ENCODE data around the gene HIVEP3. TPM values are rescaled to one million over a fixed set of nuclear protein-coding genes. Genes with fewer than 3 reads are reported as not detected.
A peak's percentile ranks its signal among the peaks of the same experiment; 100 is the strongest.

HIVEP3 gene
- total RNA-seq, 8 experiments from 2014 or later = 3.1 to 8.0 (median 4.6) TPM

DNA sequence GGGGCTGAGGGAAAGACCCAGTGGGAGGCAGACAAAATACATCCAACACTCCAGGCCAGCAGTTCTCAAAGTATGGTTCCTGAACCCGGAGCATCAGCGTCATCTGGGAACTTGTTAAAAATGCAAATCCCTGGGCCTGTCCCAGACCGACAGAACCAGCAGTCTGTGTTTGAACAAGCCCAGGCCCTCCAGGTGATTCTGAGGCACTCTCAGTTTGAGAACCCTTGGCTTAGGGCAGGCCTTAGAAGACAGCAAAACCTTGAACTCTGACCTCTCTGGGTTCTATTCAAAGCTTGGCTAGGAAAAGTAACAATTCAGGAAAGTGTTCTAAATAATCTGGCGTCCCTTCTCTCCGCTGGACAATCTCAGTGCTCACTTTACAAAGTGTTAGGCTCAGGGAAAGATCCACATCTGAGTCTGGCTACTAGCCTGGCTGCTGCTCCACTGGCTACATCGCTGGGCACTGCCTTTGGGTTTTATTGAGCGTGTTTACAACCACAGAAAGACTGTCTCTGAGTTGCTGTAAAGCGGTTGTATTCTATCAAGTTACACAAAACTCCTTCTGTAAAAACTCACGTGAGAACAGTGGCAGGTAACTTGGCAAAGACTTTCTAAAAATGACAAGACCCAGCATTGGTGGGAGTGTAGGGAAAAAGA is 166.1 kb downstream of the HIVEP3 start:
- Histone ChIP-seq H3K27ac (no peak overlapping the region), H3K4me1 (replicated peaks in 1 of 2) (peaks cover 5 to 12% of the 10 kb centered on the region in 2 donors), H3K4me3 (no peak overlapping the region)
- 73 to 95% (median 88%) methylated on average over 2 to 9 of the region's 9 CpGs; no CpG with 5 or more reads in 2 of the 10 experiments for WGBS, 10 experiments
- in situ Hi-C loops (cut with MboI; ENCODE audit: low pct_unique_long_range_greater_than_20kb in 2 of 9, low sequenced_read_pairs in 9 of 9, unreplicated experiment in 9 of 9) = no loop called here
- ATAC-seq (replicated peaks in 6 of 8) = no peak

DNA sequence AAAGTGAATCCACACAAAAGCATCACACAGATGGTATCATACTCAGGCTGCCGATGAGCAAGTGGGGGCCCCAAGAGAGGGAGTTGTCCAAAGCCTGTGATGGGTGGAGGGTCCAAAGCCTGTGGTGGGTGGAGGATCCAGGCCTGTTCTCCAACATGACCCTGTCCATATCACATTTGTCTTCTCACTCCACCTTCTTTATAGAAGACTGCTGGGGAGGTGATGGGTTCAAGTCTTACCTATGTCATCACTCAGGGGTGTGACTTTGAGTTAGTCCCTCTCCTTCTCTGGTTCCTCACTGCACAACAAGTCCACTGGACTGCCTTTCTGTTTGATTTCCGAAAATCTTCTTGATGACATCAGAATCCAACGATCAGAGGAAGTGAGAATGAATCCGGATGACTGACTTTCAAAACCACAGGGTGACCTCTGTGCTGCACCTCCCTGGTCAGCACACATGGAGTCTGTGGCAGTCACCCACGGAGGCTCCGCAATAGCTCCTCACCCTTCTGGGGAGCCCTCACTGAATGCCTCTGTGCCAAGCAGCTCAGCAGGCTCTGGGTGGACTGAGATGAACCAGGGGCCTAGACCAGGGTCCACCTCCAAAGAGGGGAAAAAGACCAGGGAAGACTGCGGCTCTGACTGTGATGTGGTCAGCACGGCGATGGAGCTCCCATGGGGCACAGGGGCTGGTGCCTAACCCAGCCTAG is 166.8 kb downstream of the HIVEP3 start:
- WGBS, 10 experiments = 39 to 98% (median 85%) methylated on average over 1 to 9 of the region's 9 CpGs; no CpG with 5 or more reads in 4 of the 10 experiments
- ATAC-seq (replicated peaks in 6 of 8) = peak in 4 of 8 experiments; percentile 8 to 34 (median 34)
- in situ Hi-C loops (cut with MboI; ENCODE audit: low pct_unique_long_range_greater_than_20kb in 2 of 9, low sequenced_read_pairs in 9 of 9, unreplicated experiment in 9 of 9) = no loop called here
- H3K27ac ChIP-seq = no peak overlapping the region
- no peak overlapping the region for H3K4me3 ChIP-seq
- peaks cover 5 to 12% of the 10 kb centered on the region in 2 donors for H3K4me1 ChIP-seq (replicated peaks in 1 of 2)

DNA sequence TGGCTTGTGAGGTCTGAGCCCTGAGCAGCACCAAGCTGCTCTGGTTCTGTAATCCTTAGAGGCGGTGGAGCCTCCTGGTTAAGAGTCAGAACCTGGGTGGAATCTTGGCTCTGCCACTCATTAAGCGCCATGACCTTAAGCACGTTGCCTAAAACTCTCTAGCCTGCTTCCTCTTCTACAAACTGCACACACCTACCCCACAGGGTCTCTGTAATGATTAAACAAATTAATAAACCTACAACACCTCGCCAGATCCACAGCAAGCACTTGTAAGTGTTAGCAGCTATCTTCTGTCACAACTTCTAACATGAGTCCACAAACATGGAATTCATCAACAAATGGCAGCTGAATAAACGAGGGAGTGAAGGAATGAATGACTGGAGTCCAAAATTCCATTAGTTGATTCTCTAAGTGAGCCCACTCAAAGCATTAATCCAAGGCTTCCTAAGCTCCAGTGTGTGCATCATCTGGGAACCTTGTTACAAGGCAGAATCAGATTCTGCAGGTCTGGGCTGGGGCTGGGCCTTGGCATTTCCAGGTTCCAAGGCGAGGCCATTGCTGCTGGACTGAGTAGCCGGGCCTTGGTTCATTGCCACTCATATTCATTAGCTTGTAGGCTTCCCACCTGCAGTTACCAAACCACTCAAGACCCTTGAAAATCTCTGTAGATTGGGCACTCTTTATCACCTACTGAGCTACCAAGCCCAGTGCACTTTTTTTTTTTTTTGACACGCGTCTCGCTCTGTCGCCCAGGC is 168.6 kb downstream of the HIVEP3 start:
- in situ Hi-C loops (cut with MboI; ENCODE audit: low pct_unique_long_range_greater_than_20kb in 2 of 9, low sequenced_read_pairs in 9 of 9, unreplicated experiment in 9 of 9) = no loop called here
- no peak for ATAC-seq (replicated peaks in 6 of 8)
- H3K4me3 ChIP-seq = no peak overlapping the region
- no peak overlapping the region for H3K27ac ChIP-seq
- peaks cover 5 to 26% of the 10 kb centered on the region in 2 donors for H3K4me1 ChIP-seq (replicated peaks in 1 of 2)
- WGBS, 10 experiments = 18 to 79% (median 56%) methylated on average over 1 to 8 of the region's 11 CpGs; no CpG with 5 or more reads in 1 of the 10 experiments

DNA sequence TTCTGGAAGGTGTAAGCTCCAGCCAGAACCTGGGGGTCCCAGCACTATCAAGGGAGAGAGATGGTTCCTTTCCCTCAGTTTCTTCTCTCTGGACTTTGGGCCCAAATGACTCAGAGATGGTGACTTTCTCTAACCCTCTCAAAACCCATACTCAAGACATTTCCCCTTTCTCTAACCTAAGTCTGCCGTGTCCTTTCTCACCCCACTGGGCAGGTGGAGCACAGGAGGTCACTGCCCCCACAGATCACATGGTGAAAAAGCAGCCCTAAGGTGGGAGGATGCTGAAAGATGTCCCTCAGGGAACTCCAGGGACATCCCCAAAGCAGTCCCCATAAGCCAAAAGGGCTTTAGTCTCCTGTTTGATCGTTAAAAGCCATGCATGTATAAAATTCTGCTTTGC is 173.7 kb downstream of the HIVEP3 start:
- peaks cover 16 to 29% of the 10 kb centered on the region in 2 donors for H3K4me1 ChIP-seq (replicated peaks in 1 of 2)
- WGBS, 10 experiments = 14 to 100% (median 80%) methylated on average over 1 to 2 of the region's 2 CpGs; no CpG with 5 or more reads in 5 of the 10 experiments
- ATAC-seq (replicated peaks in 6 of 8) = no peak
- H3K4me3 ChIP-seq = no peak overlapping the region
- no peak overlapping the region for H3K27ac ChIP-seq
- in situ Hi-C loops (cut with MboI; ENCODE audit: low pct_unique_long_range_greater_than_20kb in 2 of 9, low sequenced_read_pairs in 9 of 9, unreplicated experiment in 9 of 9) = no loop called here

DNA sequence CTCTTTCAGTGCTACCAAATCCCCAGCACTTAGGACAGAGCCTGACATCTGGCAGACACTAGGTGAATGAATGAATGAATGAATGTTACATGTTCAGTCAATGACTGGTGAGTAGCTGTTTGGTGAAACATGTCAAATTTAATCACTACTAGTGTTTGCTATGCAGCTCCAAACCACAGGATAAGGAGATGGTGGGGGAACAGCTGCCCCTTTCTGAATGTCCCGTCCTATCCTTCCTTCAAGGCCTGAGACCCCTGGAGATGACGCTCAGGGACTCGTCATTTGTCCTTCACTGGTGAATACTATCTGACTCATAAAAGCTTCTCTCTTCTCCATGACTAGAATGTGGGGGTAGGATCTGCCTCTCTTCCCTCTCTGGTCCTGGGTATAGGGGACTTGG is 175.4 kb downstream of the HIVEP3 start:
- Histone ChIP-seq H3K27ac (no peak overlapping the region), H3K4me1 (replicated peaks in 1 of 2) (peaks cover 16 to 29% of the 10 kb centered on the region in 2 donors), H3K4me3 (no peak overlapping the region)
- 13 to 100% (median 80%) methylated on average over 1 to 3 of the region's 3 CpGs; no CpG with 5 or more reads in 3 of the 10 experiments for WGBS, 10 experiments
- ATAC-seq (replicated peaks in 6 of 8) = no peak
- in situ Hi-C loops (cut with MboI; ENCODE audit: low pct_unique_long_range_greater_than_20kb in 2 of 9, low sequenced_read_pairs in 9 of 9, unreplicated experiment in 9 of 9) = no loop called here

DNA sequence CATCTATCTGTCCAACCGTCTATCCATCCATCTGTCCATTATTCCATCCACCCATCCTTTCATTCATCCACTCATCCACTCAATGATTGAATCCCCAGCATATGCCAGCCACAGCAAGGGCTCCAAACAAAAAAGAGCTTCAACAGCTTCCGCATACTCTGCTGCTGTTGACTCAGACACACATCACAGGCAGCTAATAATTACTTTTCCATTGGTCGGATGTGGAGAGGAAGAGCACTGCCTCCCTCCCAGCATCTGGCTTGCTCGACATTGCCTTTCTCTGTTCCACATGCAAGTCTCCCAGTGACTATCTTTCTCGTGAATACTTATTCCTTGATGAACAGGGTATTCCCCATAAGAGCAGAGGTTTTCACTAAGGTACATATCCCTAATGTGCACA is 176.5 kb downstream of the HIVEP3 start:
- no peak overlapping the region for H3K27ac ChIP-seq
- H3K4me1 ChIP-seq (replicated peaks in 1 of 2) = peaks cover 16 to 29% of the 10 kb centered on the region in 2 donors
- in situ Hi-C loops (cut with MboI; ENCODE audit: low pct_unique_long_range_greater_than_20kb in 2 of 9, low sequenced_read_pairs in 9 of 9, unreplicated experiment in 9 of 9) = no loop called here
- 0 to 70% (median 51%) methylated on average over 1 to 5 of the region's 5 CpGs for WGBS, 10 experiments
- peak in 7 of 8 experiments; percentile 82 to 95 (median 89) for ATAC-seq (replicated peaks in 6 of 8)
- no peak overlapping the region for H3K4me3 ChIP-seq

DNA sequence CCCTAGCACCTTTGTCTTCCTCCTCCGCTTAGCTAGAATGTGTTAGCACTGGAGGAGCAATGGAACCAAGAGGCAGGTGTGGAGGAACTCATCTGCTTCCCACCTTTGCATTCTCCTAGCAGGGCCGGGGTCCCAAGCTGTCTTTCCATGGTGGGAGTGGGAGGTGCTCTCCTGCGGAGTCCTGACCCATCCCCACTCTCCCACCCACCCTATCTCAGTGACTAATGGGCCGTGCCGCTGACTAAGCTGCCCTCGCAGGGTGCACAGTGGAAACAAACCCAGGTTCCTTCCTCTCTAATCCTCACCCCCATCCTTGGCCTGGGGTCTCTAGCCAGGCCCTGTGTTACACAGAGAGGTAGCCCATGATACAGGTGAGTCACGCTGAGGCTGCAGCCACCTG is 177.5 kb downstream of the HIVEP3 start:
- in situ Hi-C loops (cut with MboI; ENCODE audit: low pct_unique_long_range_greater_than_20kb in 2 of 9, low sequenced_read_pairs in 9 of 9, unreplicated experiment in 9 of 9) = no loop called here
- WGBS, 10 experiments = 20 to 100% (median 97%) methylated on average over 1 to 3 of the region's 7 CpGs; no CpG with 5 or more reads in 2 of the 10 experiments
- H3K4me1 ChIP-seq (replicated peaks in 1 of 2) = peaks cover 17 to 25% of the 10 kb centered on the region in 2 donors
- peak overlapping the region in 1 of 2 donors; percentile 45 for H3K27ac ChIP-seq
- no peak overlapping the region for H3K4me3 ChIP-seq
- ATAC-seq (replicated peaks in 6 of 8) = peak in 3 of 8 experiments; percentile 6 to 37 (median 32)

DNA sequence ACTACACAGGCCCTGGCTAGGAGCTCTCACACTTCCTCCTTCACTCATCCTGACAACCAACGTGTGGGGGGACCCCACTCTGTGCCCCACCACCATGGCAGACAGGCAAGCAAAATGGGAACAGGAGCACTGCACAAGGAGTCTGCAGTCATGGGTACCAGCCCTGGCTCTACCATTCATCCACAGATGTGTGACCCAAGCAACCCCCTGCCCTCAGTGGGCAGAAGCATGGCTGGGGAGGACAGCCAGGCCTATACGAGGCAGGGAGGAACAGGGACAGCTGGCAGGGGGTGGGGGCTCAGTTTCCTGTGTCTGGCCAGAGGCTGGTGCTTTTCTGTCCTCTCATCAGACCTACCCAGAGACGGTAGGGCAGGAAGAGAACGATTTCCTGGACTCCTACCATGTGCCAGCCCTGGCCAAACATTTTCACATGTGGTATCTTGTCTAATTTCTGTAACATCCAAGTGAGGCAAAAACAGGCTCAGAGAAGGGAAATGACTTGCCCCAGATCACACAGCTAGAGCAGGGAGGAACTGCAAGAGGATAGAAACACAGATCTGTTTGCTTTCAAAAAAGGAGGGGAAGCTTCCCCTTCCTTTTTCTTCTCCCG is 178.0 kb downstream of the HIVEP3 start:
- in situ Hi-C loops (cut with MboI; ENCODE audit: low pct_unique_long_range_greater_than_20kb in 2 of 9, low sequenced_read_pairs in 9 of 9, unreplicated experiment in 9 of 9) = no loop called here

DNA sequence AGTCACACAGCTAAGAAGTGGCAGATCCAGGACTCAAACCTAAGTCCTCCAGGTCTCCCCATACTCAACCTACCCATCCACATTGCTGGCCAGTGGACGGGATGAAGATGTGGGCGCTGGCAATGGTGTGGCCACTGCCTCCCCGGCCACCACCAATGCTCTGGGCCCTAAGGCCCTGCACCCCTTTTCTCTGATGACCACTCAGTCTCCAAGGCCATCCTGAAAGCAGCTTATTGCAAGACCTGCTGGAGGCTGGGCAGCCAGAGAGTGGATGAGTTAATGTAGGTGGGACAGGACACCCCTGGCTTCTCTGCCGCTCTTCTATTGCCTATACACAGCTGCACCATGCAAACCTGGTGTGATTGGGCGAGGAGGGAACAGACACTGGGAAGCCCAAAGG is 178.7 kb downstream of the HIVEP3 start:
- in situ Hi-C loops (cut with MboI; ENCODE audit: low pct_unique_long_range_greater_than_20kb in 2 of 9, low sequenced_read_pairs in 9 of 9, unreplicated experiment in 9 of 9) = no loop called here
- H3K4me1 ChIP-seq (replicated peaks in 1 of 2) = peaks cover 26 to 29% of the 10 kb centered on the region in 2 donors
- no peak overlapping the region for H3K27ac ChIP-seq
- 90 to 100% (median 94%) methylated on average over 1 to 5 of the region's 5 CpGs; no CpG with 5 or more reads in 4 of the 10 experiments for WGBS, 10 experiments
- no peak for ATAC-seq (replicated peaks in 6 of 8)
- H3K4me3 ChIP-seq = no peak overlapping the region

More for the DNA sequence above, 178.0 kb downstream of the HIVEP3 start:
- Histone ChIP-seq H3K27ac (no peak overlapping the region), H3K4me1 (replicated peaks in 1 of 2) (peaks cover 22 to 26% of the 10 kb centered on the region in 2 donors), H3K4me3 (no peak overlapping the region)
- ATAC-seq (replicated peaks in 6 of 8) = no peak
- 0 to 71% (median 43%) methylated on average over 1 to 4 of the region's 5 CpGs; no CpG with 5 or more reads in 2 of the 10 experiments for WGBS, 10 experiments

DNA sequence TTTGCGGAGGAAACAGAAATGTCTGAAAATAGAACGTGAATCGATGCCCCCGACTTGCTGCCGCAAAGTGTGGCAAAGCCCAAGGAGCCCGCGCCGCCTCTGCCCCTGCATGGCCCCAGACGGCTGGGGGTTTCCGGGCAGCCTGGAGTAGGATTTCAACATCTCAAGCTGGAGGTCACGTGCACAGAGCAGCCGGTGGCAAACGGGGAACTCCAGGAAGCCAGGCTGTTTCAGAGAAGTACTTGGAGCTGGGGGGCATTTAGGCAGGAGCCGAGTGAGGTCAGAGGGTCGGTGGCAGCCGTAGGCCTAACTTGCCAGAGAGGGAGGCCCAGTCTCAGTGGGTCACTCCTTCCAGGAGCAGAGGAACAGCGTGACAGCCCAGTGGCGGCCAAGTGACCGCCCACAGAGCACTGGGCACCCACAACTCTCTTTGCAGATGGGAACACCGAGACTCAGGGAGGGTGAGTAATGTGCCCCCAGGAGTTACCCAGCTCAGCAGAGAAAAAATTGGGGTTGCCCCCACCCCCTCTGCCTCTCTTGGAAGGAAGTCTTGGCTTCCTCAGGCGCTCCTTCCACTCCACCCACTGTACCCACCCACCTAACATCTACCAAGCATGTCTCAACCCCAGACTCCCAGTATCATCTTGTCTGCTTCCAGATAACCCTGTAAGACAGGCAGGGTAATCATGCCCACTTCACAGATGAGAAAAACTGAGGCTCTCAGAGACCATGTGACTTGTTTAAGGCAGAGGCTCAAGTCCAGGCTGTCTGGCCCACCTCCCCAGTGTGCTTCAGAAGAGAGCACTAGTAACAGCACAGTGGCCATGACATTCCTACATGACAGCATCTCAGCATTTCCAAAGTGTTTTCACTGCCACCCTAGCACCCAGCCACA is 179.4 kb downstream of the HIVEP3 start:
- Histone ChIP-seq H3K27ac (no peak overlapping the region), H3K4me3 (no peak overlapping the region), H3K4me1 (replicated peaks in 1 of 2) (peaks cover 29 to 33% of the 10 kb centered on the region in 2 donors)
- 24 to 85% (median 68%) methylated on average over 2 to 13 of the region's 21 CpGs; no CpG with 5 or more reads in 2 of the 10 experiments for WGBS, 10 experiments
- ATAC-seq (replicated peaks in 6 of 8) = peak in 2 of 8 experiments; percentile 47 to 68
- in situ Hi-C loops (cut with MboI; ENCODE audit: low pct_unique_long_range_greater_than_20kb in 2 of 9, low sequenced_read_pairs in 9 of 9, unreplicated experiment in 9 of 9) = no loop called here

DNA sequence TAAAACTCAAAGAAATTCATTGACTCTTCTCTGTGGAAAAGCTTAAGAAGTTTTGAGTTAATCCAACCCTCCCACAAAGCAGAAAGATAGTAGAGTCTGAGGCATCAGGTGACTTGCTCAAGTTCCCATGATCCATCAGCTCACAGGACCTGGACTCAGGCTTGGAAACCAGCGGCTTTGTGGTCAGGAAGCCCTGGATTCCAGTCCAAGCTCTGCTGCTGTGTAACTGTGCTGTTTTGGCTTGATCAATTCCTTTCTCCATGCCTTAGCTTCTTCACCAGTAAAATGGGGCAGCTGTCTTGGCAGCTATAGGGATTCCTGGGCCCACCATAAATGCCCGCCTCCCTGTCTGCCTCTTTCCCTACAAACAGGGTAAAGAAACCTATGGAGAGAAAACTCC is 180.2 kb downstream of the HIVEP3 start:
- Histone ChIP-seq H3K27ac (no peak overlapping the region), H3K4me1 (replicated peaks in 1 of 2) (peaks cover 30 to 34% of the 10 kb centered on the region in 2 donors), H3K4me3 (no peak overlapping the region)
- WGBS, 10 experiments = 78 to 100% (median 86%) methylated on average over 1 to 2 of the region's 2 CpGs; no CpG with 5 or more reads in 3 of the 10 experiments
- no peak for ATAC-seq (replicated peaks in 6 of 8)
- in situ Hi-C loops (cut with MboI; ENCODE audit: low pct_unique_long_range_greater_than_20kb in 2 of 9, low sequenced_read_pairs in 9 of 9, unreplicated experiment in 9 of 9) = no loop called here

DNA sequence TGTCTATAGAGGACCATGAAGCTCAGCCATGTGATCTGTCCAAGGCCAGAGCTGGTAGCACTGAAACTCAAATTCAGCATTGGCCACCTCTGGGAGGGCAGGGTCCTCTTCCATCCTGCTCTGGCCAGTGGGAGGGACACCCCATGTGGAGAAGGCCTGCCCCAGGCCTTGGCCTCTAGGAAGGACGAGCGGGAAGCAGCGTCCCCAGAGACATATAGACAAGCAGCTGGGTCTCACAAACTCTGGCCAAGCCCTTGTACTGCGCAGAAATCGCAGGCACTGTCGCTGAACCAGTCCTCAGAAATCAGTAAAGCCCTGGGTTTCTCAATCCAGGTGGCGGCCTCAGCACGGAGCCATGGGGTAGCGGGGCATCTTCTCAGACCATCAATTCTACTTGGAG is 180.7 kb downstream of the HIVEP3 start:
- no peak overlapping the region for H3K4me3 ChIP-seq
- 86 to 100% (median 96%) methylated on average over 1 to 8 of the region's 9 CpGs; no CpG with 5 or more reads in 1 of the 10 experiments for WGBS, 10 experiments
- peaks cover 35 to 39% of the 10 kb centered on the region in 2 donors for H3K4me1 ChIP-seq (replicated peaks in 1 of 2)
- no peak for ATAC-seq (replicated peaks in 6 of 8)
- in situ Hi-C loops (cut with MboI; ENCODE audit: low pct_unique_long_range_greater_than_20kb in 2 of 9, low sequenced_read_pairs in 9 of 9, unreplicated experiment in 9 of 9) = no loop called here
- no peak overlapping the region for H3K27ac ChIP-seq
